Activated T-helper 1 cell treated with Interleukin-2 at 50 U/mL for 16 hours (primary cell): Measurements from ENCODE around the gene STEAP1B.

ENCODE experiments used
- DNase-seq: peaks from one replicate; pipeline ENCODE4 v3.0.0-alpha.2; 2020; ENCODE audit warnings: low read depth

Gene STEAP1B

GRCh38 chr7:22400150-22400814 is 99.7 kb downstream of the STEAP1B start:
- no peak for DNase-seq

GRCh38 chr7:22399546-22399945 is 100.4 kb downstream of the STEAP1B start:
- DNase-seq, result no peak

GRCh38 chr7:22399091-22399490 is 100.9 kb downstream of the STEAP1B start:
- no peak for DNase-seq

DNA sequence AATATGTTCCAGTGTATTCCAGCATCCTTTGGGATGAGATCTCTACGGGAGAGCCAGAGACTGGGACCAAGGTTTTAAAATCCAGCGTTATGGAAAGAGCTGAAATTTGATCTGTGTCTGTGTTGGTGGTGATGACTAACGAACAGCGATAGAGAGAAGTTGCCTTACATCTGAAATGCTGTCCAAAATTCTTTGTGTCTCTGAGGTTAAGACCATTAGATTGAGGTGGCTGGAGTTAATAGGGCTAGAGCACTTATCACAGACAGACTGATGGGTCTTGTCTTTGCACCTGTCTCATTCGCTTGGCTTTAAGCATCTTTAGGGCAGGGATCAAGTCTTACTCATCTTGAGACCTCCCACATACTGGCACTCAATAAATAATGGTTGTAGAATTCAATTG is 102.0 kb downstream of the STEAP1B start:
- DNase-seq, result no peak

GRCh38 chr7:22395222-22395621 is 104.8 kb downstream of the STEAP1B start:
- no peak for DNase-seq

DNA sequence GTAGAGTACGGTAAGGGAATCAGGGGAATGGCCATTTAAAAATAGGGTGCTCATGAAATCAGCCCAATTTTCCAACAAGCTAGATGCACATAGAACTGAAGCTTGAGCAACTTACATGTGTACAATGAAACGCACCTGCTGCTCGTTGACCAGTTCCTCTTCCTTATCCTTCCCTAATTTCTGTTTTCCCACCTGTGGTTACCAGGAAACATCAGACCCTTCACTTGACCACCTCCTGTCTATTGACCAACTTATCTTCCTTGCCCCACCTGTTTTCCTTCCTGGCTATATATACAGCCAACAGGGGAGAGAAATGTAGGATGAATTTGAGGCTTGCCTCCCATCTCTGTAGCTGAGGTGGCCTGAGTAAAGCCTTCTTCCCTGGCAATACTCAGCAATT is 105.2 kb downstream of the STEAP1B start:
- DNase-seq, result no peak

- DNase-seq, result no peak
Measured at GRCh38 chr7:22393913-22394729, 105.9 kb downstream of the STEAP1B start.

DNA sequence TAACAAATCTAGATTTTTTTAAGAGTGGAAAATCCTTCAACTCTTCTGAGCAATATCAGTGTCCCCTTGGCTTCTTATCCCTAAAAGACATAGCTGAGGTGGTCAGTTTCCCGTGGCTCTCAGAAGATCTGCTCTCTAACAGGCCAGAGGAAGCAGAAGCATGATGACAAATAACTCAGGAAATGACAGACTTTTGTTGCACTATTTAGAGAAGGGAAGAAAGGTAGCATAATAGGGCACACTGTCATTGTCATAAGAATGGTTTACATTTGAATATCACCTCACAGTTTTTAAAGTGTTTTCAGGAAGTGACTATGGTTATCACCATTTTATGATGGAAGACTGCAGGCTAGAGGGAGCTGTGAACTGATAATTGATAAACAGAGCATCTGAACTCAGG is 109.5 kb downstream of the STEAP1B start:
- no peak for DNase-seq

DNA sequence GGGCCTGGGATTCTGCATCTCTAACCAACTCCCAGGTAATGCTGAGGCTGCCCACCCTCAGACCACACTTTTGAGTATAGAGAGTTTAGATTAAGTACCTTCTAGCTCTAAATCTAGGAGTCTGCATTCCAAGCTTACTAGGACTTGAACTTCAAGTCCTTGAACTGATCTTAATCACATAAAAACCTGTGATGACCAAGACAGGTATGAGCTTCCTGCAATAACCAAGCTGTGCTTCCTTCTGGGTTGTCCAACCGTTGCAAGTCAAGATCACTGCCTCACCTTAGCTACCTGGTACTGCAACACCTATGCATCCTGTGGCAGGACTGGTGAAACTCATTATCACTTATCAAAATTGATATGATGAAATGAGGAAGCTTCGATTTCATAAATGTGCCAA is 110.1 kb downstream of the STEAP1B start:
- DNase-seq, result no peak

GRCh38 chr7:22387583-22387982 is 112.4 kb downstream of the STEAP1B start:
- no peak for DNase-seq

DNA sequence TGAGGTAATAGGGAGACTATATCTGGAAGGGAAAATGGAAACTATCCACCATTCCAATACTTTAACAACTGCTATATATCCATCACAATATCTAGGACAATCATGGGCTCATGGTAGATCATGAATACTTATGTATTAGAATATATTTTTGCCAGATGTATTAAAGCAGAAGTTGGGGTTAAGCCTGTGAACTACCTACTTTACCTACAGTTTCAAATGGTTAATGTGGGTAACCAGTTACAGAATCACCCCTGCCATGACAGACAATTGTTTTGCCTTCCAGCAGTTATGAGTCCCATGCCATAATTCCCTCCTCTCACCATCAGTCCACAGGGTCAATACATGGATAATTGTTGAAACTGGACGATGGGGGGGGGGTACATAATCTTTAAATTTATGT is 113.1 kb downstream of the STEAP1B start:
- DNase-seq, result no peak

DNA sequence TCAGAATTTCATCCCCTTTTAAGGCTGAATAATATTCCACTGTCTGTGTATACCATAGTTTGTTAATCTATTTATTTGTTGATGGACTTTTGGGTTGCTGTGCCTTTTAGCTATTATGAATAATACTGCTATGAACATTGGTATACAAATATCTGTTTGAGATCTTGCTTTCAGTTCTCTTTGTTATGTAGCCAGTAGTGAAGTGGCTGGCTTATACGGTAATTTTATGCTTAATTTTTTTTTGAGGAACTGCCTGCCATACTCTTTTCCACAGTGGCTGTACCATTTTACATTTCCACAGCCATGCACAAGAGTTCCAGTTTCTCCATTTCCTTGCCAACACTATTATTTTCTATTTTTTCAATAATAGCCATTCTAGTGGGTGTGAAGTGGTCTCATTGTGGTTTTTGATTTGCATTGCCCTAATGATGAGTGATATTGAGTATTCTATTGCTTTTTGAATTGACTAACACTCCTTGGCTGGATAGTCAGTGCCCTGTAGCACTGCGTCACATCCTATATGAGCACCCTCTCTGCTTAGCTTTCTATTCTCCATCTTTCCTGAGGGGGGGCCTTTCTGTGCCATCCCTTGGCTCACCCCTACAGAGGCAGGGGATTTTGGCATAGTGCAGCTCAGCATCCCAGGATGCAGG is 113.7 kb downstream of the STEAP1B start:
- DNase-seq, result no peak

GRCh38 chr7:22385326-22385725 is 114.7 kb downstream of the STEAP1B start:
- no peak for DNase-seq

DNA sequence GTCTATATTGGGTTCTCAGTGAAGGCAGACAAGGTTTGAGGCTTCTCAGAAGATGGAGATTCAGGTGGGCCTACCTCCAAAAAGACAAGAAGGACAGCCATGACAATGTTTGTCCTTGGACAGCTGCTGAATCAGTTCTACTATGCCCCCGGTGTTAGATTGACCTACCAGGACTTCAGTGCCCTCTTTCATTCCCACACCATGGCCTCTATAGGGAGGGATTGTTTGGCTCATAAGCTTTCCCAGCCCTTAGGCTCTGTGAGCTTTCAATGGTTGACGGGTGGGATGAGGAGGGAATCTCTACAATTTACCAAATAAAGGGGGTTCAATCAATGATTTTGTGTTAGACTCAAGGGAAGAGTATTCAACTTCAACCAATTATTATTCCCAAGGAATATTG is 119.7 kb downstream of the STEAP1B start:
- no peak for DNase-seq

DNA sequence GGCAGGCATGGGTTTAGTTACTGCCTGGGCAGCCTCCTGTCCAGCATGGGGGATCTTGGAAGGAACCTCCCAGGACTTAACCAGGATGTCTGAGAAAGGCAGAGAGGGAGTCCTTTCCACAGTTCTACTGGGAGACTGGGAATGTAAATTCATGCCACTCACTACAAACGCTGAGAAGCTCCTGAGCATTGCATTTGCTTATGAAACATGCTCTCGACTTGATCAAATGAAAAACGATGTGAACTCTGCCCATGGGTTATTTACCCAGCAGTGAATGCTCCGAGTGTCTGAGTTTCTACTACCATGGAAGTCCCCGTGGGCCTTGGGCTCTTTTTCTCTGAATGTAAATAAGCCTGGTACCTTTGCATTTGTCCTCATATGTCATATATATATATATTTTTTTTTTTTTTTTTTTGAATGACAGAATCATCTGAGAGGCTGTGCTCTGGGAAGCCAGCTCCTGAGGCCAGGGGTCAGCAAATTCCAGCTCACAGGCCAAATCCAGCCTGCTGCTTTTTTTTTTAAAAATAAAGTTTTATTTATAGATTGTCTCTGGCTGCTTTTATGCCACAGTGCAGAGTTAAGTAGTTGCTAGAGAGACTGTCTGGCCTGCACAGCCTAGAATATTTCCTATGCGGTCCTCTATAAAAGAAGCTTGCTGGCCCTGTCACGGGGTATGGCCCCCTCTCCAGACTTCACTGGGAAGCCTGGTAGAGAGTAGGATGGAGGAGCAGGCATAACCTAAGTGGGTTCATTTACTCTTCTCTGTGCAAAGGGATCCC is 121.6 kb downstream of the STEAP1B start:
- no peak for DNase-seq

GRCh38 chr7:22377703-22378102 is 122.3 kb downstream of the STEAP1B start:
- DNase-seq, result no peak

- DNase-seq, result no peak
Measured at GRCh38 chr7:22375359-22376048, 124.5 kb downstream of the STEAP1B start.

- DNase-seq, result no peak
Measured at GRCh38 chr7:22373911-22374310, 126.1 kb downstream of the STEAP1B start.

- no peak for DNase-seq
Measured at GRCh38 chr7:22373388-22373787, 126.6 kb downstream of the STEAP1B start.

GRCh38 chr7:22372863-22373262 is 127.1 kb downstream of the STEAP1B start:
- DNase-seq, result no peak

- DNase-seq, result no peak
Measured at GRCh38 chr7:22371878-22372277, 128.1 kb downstream of the STEAP1B start.
